Endodermal cell (in vitro differentiated cells): ENCODE measurements around the gene DENND10. TPM values are rescaled to one million over a fixed set of nuclear protein-coding genes. Genes with fewer than 3 reads are reported as not detected.

Experiments
- DNase-seq: peaks from one replicate; pipeline ENCODE4 v3.0.0-alpha.2; 2017
- H3K27ac ChIP-seq: 2 replicates; pipeline ENCODE4 v1.5.1; 2013; ENCODE audit warnings: mild to moderate bottlenecking, low read depth, low read length, moderate library complexity
- H3K27me3 ChIP-seq: 2 replicates; pipeline ENCODE4 v1.6.1; 2013; ENCODE audit warnings: mild to moderate bottlenecking, low read length, moderate library complexity; ENCODE audit not compliant: insufficient read depth, control insufficient read depth, poor library complexity, severe bottlenecking
- H3K36me3 ChIP-seq: 2 replicates; pipeline ENCODE4 v1.7.0; 2013; ENCODE audit warnings: mild to moderate bottlenecking, low read length, moderate library complexity; ENCODE audit not compliant: control insufficient read depth, insufficient read depth
- H3K4me1 ChIP-seq: one replicate; pipeline ENCODE4 v1.7.0; 2013; ENCODE audit warnings: low read length; ENCODE audit not compliant: control insufficient read depth, insufficient read depth
- H3K4me3 ChIP-seq: 2 replicates; pipeline ENCODE4 v1.5.1; 2013; ENCODE audit warnings: mild to moderate bottlenecking, low read length, moderate library complexity
- H3K9ac ChIP-seq: 2 replicates; pipeline ENCODE4 v1.6.1; 2013; ENCODE audit warnings: mild to moderate bottlenecking, low read length, moderate library complexity; ENCODE audit not compliant: poor library complexity, severe bottlenecking; ENCODE audit errors: extremely low read depth
- H3K9me3 ChIP-seq: 2 replicates; pipeline ENCODE4 v1.6.1; 2013; ENCODE audit warnings: mild to moderate bottlenecking, low read length, moderate library complexity; ENCODE audit not compliant: control insufficient read depth
- H3K27ac Mint-ChIP-seq: 2 replicates; pipeline ENCODE4 v1.8.0; 2020; ENCODE audit warnings: mixed read lengths
- H3K27me3 Mint-ChIP-seq: 2 replicates; pipeline ENCODE4 v1.8.0; 2021; ENCODE audit warnings: mild to moderate bottlenecking, mixed read lengths; ENCODE audit not compliant: insufficient read depth
- H3K36me3 Mint-ChIP-seq: 2 replicates; pipeline ENCODE4 v1.8.0; 2020; ENCODE audit warnings: low read depth, mixed read lengths
- H3K4me1 Mint-ChIP-seq: 2 replicates; pipeline ENCODE4 v1.8.0; 2020; ENCODE audit warnings: mixed read lengths
- H3K4me3 Mint-ChIP-seq: 2 replicates; pipeline ENCODE4 v1.8.0; 2020; ENCODE audit warnings: mild to moderate bottlenecking, moderate library complexity, mixed read lengths
- H3K9me3 Mint-ChIP-seq: 2 replicates; pipeline ENCODE4 v1.8.0; 2020; ENCODE audit warnings: mild to moderate bottlenecking, mixed read lengths
- WGBS, 2 experiments: methylation state at CpG; one replicate each; pipeline versions ENCODE4 v1.1.5 to v1.1.7; 2013; ENCODE audit warnings: missing lambda C conversion rate in 2 of 2, mixed read lengths in 1 of 2; ENCODE audit not compliant: insufficient coverage in 1 of 2, insufficient read length in 1 of 2; 5-methylcytosine and 5-hydroxymethylcytosine counted together
- total RNA-seq, 2 donors: library from RNA; stranded (reverse); fragmentation: NEBNext Ultra II Directional in 1 of 2; extraction: Animal tissue kit (Norgen Biotek cat#: 25700) in 1 of 2; gene quantifications; 2 replicates in 1 of 2; 3 replicates in 1 of 2; pipeline ENCODE4 v1.2.1, GENCODE V29; 2021
- TF ChIP-seq, protein P1 (sequence below): fragments of 200-600 bp; sonication (generic); conservative IDR thresholded peaks from 2 replicates; pipeline ENCODE4 v1.5.0; 2021; ENCODE audit warnings: antibody characterized with exemption, mild to moderate bottlenecking

The DENND10 gene
- total RNA-seq, 2 donors from 2014 or later = 76.1 to 91.2 TPM

DNA sequence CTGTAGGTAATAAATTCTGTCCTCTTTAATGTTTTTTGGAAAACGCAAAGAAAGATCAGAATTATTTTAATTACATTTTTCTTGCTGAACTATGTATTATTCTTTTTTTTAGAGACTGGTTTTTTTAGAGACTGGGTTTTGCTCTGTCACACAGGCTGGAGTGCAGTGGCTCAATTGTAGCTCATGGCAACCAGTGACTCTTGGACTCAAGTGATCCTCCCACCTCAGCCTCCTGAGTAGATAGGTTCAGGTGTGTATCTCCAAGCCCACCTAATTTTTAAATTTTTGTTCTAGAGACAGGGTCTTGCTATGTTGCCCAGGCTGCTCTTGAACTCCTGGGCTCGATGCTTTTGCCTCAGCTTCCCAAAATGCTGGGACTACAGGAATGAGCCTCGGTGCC lies 5.3 kb upstream of the DENND10 start:
- Histone ChIP-seq H3K27ac (no peak overlapping the region), H3K4me1 (no peaks in the 10 kb centered on the region), H3K36me3 (no peaks in the 10 kb centered on the region), H3K27me3 (no peaks in the 10 kb centered on the region), H3K9ac (no peak overlapping the region), H3K4me3 (no peak overlapping the region), H3K9me3 (no peaks in the 10 kb centered on the region)
- H3K4me1 Mint-ChIP-seq = peaks cover 4% of the 10 kb centered on the region
- no peak for DNase-seq
- 94% methylated on average over 2 to 3 of the region's 3 CpGs for WGBS, 2 experiments
- no peaks in the 10 kb centered on the region for H3K36me3 Mint-ChIP-seq
- TF ChIP-seq, protein P1, sequence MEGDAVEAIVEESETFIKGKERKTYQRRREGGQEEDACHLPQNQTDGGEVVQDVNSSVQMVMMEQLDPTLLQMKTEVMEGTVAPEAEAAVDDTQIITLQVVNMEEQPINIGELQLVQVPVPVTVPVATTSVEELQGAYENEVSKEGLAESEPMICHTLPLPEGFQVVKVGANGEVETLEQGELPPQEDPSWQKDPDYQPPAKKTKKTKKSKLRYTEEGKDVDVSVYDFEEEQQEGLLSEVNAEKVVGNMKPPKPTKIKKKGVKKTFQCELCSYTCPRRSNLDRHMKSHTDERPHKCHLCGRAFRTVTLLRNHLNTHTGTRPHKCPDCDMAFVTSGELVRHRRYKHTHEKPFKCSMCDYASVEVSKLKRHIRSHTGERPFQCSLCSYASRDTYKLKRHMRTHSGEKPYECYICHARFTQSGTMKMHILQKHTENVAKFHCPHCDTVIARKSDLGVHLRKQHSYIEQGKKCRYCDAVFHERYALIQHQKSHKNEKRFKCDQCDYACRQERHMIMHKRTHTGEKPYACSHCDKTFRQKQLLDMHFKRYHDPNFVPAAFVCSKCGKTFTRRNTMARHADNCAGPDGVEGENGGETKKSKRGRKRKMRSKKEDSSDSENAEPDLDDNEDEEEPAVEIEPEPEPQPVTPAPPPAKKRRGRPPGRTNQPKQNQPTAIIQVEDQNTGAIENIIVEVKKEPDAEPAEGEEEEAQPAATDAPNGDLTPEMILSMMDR = no peak
- H3K4me3 Mint-ChIP-seq = no peak overlapping the region
- H3K27ac Mint-ChIP-seq = no peak overlapping the region
- H3K27me3 Mint-ChIP-seq = peaks cover 5% of the 10 kb centered on the region
- H3K9me3 Mint-ChIP-seq = no peaks in the 10 kb centered on the region

DNA sequence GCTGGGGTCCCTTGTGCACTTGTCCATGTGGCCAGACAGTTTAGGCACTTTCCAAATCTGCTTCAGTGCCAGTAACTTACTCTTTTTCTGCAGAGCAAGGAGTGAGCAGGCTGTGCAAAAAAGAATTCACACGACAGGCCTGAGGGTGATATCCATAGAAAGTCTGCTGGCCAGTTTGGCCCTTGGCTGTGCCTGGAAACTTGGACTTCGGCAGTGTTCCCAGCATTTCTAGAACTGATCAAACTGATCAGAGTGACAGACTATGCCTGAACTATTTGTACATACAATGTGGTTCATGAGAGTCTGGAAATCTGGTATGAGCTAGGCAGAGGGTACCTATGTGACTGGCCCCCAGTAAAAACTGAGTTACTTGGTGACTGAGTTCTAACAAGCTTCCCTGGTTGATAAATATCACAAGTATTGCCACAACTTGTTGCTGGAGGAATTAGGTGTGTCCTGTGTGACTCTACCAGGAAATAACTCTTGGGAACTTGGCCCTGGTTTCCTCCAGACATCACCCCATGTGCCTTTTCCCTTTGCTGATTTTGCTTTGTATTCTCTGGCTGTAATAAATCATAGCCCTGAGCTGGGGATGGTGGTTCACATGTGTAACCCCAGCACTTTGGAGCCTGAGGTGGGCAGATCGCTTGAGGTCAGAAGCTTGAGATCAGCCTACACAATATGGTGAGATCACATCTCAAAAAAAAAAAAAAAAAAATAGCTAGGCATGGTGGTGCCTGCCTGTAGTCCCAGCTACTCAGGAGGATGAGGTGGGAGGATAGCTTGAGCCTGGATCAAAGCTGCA lies 3.3 kb upstream of the DENND10 start:
- no peaks in the 10 kb centered on the region for H3K27me3 ChIP-seq
- H3K27ac ChIP-seq = no peak overlapping the region
- peaks cover 2% of the 10 kb centered on the region for H3K4me1 Mint-ChIP-seq
- no peaks in the 10 kb centered on the region for H3K9me3 Mint-ChIP-seq
- H3K9me3 ChIP-seq = no peaks in the 10 kb centered on the region
- peaks cover under 1% of the 10 kb centered on the region for H3K36me3 Mint-ChIP-seq
- peaks cover 5% of the 10 kb centered on the region for H3K27me3 Mint-ChIP-seq
- no peak overlapping the region for H3K27ac Mint-ChIP-seq
- no peak overlapping the region for H3K4me3 Mint-ChIP-seq
- H3K4me1 ChIP-seq = no peaks in the 10 kb centered on the region
- H3K36me3 ChIP-seq = no peaks in the 10 kb centered on the region
- WGBS, 2 experiments = 86 to 95% methylated on average over 3 of the region's 3 CpGs
- no peak overlapping the region for H3K4me3 ChIP-seq
- H3K9ac ChIP-seq = no peak overlapping the region
- TF ChIP-seq, protein P1 = no peak
- no peak for DNase-seq

DNA sequence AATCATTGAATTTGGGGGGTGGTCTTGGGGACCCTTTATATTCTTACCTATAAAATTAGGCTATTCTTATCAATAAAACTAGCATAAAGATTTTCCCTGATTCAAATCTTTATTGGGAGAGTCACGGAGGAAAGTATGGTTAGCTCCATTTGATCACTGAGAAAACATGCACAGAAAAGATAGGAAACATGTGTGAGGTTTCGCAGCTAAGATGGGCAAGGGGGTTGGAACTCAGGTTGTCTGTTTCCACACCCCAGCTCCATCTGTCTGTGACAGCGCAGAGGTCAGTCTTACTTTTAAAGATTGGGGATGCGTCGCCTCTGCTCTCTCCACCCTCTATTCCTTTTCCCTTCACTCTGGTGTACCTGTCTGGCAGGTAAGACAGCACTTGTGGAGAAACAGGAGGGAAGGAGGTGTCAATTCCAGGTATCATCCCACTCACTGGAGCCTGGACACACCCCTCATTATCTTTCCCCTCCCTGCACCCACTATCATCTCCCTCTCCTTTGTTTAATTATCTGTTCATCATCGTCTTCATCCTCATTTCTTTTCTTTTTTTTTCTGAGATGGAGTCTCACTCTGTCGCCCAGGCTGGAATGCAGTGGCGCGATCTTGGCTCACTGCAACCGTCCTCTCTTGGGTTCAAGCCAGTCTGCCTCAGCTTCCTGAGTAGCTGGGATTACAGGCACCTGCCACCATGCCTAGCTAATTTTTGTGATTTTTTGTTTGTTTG lies 2.4 kb upstream of the DENND10 start:
- no peaks in the 10 kb centered on the region for H3K9me3 Mint-ChIP-seq
- Histone ChIP-seq H3K9me3 (no peaks in the 10 kb centered on the region), H3K27ac (no peak overlapping the region), H3K27me3 (no peaks in the 10 kb centered on the region), H3K9ac (no peak overlapping the region), H3K4me3 (no peak overlapping the region), H3K4me1 (no peaks in the 10 kb centered on the region), H3K36me3 (peaks cover 8% of the 10 kb centered on the region)
- peaks cover 2% of the 10 kb centered on the region for H3K27me3 Mint-ChIP-seq
- DNase-seq = no peak
- H3K4me1 Mint-ChIP-seq = peaks cover 2% of the 10 kb centered on the region
- no peak overlapping the region for H3K4me3 Mint-ChIP-seq
- TF ChIP-seq, protein P1 = no peak
- H3K27ac Mint-ChIP-seq = no peak overlapping the region
- H3K36me3 Mint-ChIP-seq = peaks cover 8% of the 10 kb centered on the region
- WGBS, 2 experiments = 86 to 91% methylated on average over 6 to 10 of the region's 10 CpGs
